D341Med (cell line): ENCODE results near the gene EIF3K.

ENCODE experiments used
- DNase-seq: peaks from one replicate; pipeline ENCODE4 v3.0.0; 2012; ENCODE audit warnings: low spot score

Gene EIF3K

DNA sequence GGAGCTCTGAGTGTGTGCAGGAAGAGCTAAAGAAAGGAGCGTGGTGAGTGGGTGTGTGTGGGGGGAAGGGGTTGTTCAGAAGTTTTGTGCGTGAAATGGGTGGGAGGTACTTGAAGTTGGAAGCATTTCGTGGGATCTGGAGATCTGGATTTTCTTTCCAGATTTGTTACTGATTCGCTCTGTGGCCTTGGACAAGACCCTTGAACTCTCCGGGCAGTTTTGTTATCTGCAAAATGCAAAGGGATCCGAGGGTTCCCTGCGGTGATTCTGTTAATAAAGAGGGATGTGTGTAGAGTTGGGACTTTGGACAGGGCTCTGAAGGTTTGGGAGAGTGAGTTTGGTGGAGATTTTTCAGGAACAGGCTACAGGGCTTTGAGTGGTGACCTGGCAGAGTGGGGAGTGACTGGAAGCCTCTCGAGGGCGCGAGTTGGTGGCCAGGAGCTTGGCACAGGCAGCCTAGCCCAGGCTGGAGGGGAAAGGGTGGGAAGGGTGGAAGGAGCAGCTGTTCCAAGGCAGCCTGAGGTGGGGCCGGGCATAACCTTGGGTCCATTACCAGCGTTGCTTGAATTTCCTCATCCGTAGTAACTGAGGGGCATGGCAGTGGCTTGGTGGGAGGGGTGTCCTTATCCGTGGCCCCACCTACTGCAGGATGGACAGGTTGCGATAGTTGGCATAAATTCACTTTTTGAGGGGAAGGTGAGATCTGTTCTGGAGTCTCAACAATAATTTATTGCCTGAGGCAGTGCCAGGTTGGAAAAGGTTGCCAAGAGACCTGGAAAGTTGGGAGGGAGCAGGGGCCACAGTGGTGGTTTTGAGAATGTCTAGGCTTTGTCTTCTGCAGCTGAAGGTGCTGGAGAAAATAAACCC, 30.6 kb downstream of the EIF3K start:
- DNase-seq = no peak

DNA sequence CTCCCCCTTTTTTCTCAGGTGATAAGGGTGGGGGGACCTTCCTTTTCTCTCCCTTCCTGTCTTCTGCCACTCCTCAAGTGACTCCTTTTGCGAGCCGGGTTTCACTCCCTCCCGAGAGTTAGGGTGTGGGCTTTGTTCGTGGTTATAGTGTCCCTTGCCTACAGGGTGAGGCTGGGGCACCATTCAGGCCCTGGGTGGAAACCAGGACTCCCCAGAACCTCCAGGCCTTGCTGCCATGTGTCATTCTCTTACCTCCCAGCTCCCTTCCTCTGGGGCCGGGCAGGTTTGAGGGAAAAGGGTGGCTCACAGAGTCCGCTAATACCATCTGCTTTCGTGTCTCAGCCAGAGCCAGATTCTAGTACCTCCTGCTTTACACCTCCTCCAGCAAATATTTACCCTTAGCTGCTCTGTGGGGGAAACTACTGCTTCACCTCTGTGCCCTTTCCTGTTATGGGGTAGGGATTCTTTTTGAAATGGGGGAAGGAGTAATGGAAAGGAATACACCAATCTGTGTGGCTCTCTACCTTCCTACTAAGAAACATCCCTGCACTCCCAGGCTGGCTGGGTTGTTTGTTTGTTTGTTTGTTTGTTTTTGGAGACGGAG, 31.3 kb downstream of the EIF3K start:
- no peak for DNase-seq

DNA sequence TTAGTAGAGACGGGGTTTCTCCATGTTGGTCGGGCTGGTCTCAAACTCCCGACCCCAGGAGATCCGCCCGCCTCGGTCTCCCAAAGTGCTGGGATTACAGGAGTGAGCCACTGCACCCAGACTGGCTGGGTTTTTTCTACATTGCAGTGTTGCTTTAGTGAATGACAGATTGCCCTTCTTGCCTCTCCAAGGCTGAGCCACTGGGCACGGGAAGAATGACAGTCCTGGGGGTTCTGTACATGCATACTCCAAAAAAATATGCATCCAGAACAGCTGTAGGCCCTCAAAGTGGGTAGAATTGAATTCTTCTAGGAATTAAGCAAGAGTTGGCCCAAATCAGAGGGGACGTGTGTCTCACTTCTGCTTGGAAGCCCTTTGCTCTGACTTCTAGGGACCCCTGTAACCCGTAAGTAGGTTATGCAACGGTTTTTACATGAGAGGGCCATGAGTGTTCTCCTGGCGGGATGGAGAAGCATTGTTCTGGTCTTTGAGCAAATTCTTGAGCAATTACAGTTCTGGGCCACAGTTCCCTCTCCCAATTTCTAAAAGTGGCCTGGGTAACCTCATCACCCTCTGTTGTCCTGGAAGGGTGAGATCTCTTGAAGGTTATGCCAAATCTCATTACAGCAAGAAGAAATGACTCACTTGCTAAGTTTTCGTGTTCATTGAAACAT, 32.1 kb downstream of the EIF3K start:
- DNase-seq = no peak

DNA sequence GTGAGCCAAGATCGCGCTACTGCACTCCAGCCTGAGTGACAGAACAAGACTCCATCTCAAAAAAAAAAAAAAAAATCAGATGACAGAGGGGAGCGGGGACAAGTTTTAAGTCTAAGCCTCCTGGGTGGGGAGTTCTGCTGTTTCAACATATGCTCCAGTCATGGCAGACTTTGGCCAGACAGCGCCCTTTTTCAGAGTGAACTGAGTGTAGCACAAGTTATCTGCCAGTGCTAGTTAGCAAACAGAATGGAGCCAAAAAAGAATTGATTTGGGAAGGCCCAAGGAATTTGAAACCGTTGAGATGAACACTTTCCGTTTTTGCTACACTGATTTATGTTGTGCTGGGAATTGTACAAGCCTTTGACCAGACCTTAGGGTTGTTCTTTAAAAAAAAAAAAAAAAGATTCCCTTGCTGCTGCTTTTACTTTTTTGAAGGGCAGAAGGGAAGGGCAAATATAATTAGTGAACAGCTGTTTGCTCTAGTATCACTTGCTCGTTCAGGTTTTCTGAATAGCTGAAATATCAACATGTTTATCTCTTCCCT, 34.1 kb downstream of the EIF3K start:
- no peak for DNase-seq

DNA sequence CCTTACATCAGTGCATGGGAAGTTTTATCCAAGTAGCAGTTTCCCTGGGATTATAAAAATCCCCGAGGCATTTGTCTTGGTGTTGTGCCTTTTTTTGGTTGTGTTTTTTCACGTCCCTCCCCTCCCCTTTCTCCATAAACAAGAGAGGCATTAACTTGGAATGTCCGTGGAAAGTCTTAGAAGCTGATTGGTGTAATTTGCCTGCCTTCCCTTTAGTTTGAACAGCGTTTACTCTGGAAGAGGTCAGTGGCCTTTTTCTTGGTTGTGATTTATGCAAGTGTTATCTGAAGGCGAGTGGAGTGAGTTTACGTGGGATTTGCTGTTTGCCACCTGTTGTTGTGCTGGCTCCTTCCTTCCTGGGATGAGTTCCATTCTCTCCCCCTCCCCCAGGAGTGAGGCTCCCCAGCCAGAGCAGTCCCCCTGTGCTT, 35.7 kb downstream of the EIF3K start:
- no peak for DNase-seq

DNA sequence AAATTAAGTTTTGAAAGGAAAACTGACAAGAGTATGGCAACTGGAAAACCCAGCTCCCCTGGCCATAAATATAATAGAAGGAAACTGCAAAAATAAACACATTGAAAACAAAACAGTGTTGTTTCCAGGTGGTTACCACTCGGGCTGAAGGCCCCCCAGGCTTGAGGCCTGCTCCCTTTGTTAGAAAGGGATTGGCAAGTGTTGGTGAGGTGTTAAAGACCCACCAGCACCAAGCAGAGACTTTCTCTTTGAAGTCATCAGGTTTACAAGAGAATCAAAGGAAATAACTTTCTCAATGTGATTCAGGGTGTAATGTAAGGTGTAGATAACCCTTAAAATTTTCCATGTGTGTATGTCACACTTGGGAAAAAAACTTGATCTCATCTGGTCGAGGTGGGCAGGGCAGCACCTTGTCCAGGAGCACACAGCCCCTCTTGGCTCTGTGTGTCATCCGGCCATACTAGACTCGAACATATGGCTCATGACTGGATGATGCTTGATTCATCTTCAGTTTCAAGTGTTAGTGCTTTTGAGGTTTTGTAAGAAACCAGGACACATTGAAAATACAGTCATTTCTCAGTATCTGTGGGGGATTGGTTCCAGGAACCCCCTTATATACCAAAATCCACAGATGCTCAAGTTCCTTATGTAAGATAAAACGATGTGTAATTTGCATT, 36.3 kb downstream of the EIF3K start:
- no peak for DNase-seq

DNA sequence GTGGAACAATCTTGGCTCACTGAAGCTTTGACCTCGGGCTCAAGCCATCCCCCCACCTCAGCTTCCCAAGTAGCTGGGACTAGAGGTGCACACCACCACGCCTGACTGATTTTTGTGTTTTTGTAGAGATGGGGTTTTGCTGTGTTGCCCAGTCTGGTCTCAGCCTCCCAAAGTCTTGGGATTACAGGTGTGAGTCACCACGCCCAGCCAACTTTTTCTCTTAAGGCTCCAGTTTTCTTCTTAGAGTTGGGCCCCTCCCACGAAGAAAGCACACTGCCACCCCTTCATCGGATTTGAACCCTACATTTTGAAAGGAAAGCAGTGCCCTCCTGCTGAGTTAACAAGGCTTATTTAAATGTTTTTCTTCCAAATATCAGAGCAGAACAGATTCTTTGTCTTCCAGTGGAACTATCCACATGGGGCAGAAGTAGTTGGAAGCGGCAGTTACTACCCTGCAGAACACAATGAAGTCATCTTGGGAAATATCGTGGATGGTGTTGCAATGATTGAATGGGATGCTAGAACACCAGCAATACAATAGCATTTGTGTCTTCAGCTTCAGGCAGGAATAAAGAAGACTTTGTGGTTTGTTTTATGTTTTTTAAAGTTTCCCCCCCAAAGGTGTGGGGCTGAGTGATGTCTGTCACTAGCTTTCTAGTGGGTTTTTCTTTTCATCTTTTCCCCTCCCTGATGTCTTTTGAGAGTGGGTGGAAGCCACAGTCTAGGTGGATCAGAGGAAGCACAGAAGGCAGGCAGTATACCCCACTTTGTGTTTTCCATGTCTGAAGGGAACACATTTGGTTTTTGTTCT, 37.4 kb downstream of the EIF3K start:
- DNase-seq = no peak

DNA sequence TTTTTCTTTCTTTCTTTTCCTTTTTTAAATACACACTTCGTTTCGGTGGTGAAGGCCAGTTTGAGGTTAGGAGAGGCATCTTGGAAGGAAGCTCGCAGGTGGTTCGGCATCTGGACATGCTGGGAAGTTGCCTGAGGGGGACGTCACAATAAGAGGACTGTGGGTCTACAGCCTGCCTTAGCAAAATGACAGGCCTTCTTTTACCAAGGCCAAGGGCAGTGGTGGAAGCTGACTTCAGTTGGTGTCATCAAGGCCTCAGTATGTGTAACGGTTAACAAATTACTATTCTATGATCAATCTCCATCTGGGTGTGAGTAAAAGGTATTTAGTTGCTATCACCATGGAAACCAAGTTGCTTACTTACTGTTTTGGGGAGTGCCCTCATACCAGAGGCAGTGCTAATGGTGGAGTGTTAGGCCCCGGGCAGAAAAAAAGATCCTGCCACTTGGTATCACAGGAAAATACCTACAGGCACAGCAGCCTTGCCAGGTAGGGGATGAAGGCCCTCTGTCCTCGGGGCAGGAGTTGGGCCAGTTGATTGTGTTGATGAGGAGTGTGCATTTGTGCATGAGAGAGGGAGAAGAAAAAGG, 38.7 kb downstream of the EIF3K start:
- DNase-seq = no peak

DNA sequence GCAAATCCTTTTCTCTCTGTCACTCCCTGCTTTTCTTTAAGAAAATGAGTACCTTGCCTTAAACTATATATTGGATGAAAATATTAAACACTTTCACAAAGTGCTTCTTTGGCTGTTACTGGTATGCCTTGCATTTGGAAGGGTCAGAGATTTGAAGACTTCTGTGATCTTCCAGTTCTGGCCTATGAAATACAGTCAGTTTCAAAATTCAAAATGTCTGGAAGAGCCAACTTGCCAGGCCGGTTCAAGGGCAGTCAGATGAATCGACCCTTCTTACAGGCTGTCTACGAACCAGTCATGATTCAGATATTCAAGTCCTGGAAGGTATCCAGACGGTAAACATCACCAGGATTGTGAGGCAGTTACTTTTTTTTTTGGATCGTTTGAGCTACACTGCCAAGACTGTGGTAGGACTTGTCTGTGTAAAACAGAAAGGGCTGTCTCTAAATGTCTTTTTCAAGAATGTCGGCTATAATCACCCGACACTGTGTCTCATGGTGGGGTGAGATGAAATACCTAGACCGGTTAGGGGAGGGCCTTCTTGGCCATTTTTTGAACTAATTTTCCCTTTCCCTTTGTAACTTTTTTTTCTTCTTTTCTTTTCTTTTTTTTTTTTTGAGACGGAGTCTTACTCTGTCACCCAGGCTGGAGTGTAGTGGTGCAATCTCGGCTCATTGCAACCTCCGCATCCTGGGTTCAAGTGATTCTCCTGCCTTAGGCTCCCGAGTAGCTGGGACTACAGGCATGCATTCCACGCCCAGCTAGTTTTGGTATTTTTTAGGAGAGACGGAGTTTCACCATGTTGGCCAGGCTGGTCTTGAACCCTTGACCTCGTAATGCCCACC, 39.7 kb downstream of the EIF3K start:
- no peak for DNase-seq

DNA sequence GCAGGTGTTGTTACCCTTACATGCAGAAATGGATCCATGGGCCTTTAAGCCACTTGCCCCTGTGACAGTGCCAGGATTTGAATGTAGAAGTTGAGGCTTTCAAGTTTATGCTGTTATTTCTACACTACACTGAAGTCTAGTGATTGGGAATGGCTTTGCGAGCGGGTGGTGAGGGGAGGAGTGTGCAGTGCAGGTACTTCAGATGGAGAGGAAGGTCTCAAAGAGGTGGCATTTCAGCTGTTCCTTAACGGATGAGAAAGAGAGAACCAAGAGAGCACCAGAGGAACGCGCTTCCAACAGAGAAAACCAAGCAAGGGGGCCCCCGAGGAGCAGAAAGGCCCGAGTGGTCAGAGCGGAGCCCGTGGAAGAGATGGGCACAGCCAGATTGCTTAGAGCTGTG, 41.7 kb downstream of the EIF3K start:
- DNase-seq = no peak

DNA sequence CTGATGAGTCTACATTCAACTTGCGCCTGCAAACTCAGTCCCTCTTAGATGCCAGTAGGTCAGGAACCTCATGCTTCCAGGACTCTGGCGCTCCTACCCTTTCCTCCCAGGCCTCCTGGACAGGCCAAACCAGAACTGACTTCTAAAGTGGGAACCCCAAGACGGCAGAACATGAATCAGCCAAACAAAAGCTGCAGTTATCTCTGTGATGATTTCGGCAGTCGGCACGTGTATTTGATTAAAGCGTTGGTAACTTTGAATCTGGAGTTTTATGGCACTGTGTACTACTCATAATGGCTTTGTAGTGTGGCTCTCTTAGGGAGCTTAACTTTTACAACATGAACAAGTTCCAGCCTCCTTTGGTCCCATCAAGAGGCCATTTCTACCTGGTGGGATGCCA, 42.1 kb downstream of the EIF3K start:
- no peak for DNase-seq

DNA sequence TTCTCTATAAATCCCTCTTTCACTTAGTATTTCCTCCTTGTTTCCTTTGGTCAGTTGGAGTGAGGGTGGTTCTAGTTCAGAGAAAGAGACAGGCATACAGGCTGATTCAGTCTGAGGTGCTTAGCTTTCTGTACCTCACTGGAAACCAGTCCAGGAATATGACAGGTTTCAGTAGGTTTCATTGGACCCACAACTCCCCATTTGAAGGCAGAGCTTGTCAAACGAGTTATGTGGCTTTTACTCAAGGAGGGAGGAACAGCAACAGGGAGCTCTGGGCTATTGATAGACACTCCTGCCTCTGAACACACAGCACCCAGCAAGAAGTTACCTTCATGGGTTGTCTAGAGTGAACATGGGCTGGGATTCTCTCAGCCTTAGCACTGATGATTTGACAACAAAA, 43.0 kb downstream of the EIF3K start:
- DNase-seq = no peak

DNA sequence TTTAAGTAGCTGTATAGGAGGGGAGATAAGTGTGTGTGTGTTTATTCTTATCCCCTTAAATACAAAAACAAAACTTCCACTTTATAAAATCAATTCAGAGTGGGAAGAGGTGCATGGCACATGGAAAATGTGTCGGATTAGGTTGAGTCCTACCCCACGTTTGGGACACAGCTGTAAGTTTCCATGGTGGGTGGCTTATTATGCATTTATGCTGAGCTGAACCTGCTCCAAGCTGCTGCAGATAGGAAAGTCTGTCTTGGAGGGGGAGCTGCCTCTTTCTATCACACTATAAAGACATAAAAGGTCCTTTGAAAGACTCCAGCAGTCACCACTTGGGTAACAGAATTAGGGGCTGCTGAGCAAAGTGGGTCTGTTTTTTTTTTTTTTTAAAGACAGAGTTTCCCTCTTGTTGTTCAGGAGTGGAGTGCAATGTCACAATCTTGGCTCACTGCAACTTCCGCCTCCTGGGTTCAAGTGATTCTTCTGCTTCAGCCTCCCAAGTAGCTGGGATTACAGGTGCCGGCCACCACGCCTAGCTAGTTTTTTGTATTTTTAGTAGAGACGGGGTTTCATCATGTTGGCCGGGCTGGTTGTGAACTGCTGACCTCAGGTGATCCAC, 43.7 kb downstream of the EIF3K start:
- DNase-seq = no peak

DNA sequence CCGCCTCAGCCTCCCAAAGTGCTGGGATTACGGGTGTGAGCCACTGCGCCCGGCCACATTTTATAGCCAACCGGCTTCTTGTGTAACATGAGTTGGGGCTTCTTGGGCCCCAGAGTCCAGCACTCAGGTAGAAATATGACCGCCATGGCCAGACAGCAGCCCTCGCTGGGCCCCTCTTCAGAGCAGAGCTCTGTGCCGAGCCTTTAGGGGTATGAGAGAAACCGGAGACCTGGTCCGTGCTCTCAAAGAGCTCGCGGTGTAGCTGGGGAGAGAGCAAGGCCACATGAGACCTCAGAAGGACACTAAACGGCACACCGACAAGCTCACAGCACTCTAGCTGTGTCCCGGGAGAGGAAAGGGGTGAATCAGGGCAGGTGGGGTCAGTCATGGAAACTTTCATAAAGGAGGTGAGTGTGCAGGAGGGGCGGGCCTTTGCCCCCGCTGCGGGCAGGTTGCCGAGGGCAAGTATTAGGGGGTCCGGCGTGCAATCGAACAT, 44.2 kb downstream of the EIF3K start:
- no peak for DNase-seq

DNA sequence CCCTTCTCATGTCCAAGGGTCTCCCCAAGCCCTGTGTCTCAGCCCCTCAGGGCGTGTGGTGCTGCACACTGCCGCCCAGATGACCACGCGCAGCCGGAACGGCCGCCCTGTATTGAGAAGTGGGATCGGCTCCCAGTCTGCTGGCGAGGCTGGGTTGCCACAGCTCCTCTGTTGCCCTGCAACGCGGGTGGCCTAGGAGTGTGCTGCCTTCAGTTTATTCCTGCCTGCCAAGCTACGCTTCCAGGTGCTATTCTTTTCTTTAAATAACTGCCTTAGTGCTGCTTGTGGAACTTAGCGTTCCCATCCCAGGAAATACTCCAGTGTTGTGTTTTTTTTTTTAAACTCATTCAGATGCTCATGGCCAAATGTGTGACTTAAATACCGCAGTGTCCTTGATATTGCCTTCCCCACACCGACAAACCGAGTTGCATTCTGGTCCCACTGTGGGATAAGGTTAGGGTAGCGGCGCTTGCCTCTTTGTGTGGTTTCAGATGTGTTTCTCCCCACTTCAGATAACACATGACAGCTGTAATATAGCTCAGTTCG, 45.0 kb downstream of the EIF3K start:
- DNase-seq = no peak

DNA sequence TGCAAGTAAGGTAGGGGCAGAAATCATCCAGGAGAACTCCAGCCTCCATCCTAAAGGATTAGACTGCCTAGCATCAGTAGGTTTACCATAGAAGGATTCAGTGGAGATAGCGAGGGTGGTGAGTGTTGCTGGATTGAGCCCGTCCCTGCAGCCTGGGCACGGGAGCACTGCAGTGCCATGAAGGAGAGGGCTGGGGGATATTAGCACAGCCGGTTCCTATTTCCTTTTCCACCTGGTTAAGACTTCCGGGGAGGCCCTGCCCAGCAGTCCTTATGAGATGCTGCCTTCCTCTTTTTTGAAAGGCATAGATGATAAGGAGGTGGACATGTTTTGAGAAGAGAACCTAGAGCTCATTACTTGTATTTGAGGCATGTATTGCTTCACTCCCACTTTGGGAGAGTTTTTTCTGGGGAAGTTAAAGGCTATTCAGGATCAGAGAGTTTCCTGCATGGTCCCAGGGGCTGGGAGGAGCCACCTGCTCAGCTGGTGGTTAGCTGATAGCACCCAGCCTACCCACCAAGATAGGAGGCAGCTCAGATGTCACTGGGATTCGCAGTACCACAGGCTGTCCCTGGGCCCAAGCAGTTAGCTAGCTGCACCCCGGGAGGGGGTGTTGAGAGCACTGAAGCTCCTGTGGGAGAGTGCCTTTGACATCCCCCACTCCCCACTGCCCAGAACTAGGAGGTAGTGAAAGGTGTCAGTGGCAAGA, 45.7 kb downstream of the EIF3K start:
- DNase-seq = no peak

DNA sequence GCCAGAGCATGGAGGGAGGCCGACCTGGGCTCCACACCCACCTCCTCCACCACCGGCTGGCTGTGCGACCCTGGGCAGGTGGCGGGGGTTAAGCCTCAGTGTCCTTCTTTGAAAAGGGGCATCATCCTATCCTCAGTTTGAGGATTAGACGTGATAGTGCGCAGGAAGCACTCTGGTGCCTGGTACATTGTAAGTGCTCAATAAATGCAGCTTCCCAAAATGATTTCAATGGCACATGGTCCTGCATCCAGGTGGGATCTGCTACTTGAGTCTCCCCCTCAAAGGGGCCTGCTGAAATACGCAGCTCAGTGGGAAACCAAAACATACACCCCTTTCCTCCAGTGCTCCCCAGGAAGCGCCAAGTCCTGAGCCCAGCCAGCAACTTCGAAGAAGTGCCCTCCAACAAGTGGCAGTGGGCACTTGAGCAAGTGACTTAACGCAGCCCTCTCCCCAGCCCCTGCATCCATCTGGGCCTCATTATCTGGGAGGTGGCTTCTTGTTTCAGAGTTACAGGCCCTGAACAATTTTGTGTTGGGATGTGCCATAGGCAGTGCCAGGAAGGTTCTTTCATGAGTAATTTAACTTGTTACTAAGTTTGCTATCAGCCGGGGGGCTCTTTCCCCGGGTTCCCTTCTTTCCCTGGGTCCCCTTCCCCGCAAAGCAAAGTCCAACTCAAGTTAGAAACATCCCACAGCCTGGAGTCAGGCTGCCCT, 46.4 kb downstream of the EIF3K start:
- no peak for DNase-seq
